IPS-20b (cell line): Measurements from ENCODE around the gene SAFB2.

Source experiments
- H3K27ac ChIP-seq: one replicate; pipeline ENCODE4 v1.5.1; 2013; ENCODE audit warnings: low read length
- H3K27me3 ChIP-seq: 2 replicates; pipeline ENCODE4 v1.6.1; 2013; ENCODE audit warnings: mild to moderate bottlenecking, low read length, inconsistent platforms; ENCODE audit not compliant: insufficient read depth
- H3K36me3 ChIP-seq: 2 replicates; pipeline ENCODE4 v1.6.1; 2013; ENCODE audit warnings: low read depth, mild to moderate bottlenecking, inconsistent platforms, low read length, moderate library complexity; ENCODE audit not compliant: insufficient read depth
- H3K4me1 ChIP-seq: 2 replicates; pipeline ENCODE4 v1.6.1; 2013; ENCODE audit warnings: mild to moderate bottlenecking, control low read depth, inconsistent platforms, low read length, moderate library complexity; ENCODE audit not compliant: insufficient read depth
- H3K4me3 ChIP-seq: 2 replicates; pipeline ENCODE4 v1.5.1; 2013; ENCODE audit warnings: mild to moderate bottlenecking, low read length, inconsistent platforms
- H3K9ac ChIP-seq: 2 replicates; pipeline ENCODE4 v1.6.1; 2013; ENCODE audit warnings: low read depth, mild to moderate bottlenecking, inconsistent platforms, low read length, moderate library complexity
- H3K9me3 ChIP-seq: 2 replicates; pipeline ENCODE4 v1.6.1; 2013; ENCODE audit warnings: mild to moderate bottlenecking, low read depth, low read length, inconsistent platforms; ENCODE audit not compliant: insufficient read depth

SAFB2 gene

GRCh38 chr19:5587071-5587455, 35.5 kb downstream of the SAFB2 start:
- Histone ChIP-seq H3K27me3 (no peaks in the 10 kb centered on the region), H3K9me3 (no peaks in the 10 kb centered on the region), H3K9ac (no peak overlapping the region), H3K36me3 (peaks cover 50% of the 10 kb centered on the region), H3K4me1 (peaks cover 13% of the 10 kb centered on the region), H3K4me3 (no peak overlapping the region), H3K27ac (no peak overlapping the region)

DNA sequence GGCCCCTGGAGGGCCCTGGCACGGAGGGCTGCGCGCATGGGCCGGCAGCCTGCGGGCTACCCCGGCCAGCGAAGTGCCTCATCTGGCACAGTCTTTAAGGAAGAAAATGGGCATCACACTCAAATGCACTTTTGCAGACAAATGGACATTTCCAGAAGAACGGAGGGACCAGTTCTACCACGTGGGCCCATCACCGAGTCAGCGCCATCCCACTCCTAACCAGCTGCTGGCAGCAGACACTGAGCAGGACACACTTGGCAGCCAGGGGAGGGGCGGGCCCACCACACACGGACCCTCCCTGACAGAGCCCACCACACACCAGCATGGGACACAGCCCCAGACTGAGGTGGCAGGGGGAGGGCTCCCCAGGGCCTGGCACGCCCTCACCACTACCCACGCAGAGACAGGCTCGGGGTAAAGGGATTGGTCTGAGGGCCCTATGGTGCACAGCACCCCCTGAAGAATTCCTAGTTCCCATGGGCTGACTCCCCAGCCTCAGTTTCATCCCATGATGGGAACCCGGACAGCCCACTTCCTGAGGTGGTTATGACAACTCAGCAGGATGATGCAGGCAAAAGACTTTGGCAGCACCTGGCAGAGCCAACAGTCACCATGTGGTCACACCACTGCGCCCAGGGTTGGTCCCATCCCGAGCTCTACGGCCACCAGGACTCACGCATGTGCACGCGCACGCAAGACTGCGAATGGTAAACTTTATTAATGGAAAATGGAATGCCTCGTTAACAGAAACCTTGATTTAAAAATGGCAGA, 36.1 kb downstream of the SAFB2 start:
- peaks cover 44% of the 10 kb centered on the region for H3K36me3 ChIP-seq

DNA sequence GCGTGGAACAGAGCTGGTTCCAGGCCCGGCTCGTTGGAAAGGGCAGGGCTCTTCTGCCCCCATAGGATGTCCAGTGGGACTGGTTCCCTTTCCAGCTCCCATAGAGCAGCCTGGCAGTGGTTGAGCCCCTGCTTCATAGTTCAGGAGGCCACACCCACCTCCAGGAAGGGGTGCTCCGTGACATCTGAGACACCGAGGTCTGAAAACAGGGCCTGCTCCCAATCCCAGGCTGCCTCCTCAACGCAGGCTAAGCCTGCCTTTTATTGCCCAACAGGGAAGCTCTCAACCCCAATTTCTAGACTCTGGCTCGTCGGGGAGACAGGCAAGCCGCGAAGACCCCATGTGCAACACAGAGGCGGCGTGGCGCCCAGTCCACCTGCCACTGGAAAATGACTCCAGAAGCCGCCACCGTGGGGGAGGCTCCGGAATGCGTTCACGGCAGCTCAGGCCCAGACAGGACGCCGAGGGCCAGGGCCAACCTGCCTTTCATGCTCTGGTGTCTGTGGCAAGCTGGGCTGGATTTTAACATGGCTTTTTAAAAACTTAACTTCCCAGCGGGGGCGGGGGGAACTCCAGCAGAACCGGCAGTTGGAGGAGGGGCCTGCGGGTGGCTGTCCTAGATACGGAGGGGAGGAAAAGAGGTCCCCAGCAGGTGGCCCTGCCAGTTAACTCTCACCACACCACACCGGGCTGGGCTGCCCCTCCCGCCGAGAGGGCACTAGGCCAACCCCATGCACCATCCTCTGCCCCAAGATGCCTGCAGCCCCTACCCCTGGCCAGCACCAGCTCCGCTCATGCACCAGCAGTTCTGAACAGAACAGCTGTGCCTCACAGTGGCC, 36.9 kb downstream of the SAFB2 start:
- Histone ChIP-seq H3K4me1 (peaks cover 13% of the 10 kb centered on the region), H3K9ac (peak overlapping the region; percentile 71; the same call in 1 of the 2 replicates), H3K4me3 (peak overlapping the region; percentile 60; the same call in 1 of the 2 replicates), H3K27me3 (no peaks in the 10 kb centered on the region), H3K27ac (peak overlapping the region; percentile 75), H3K9me3 (no peaks in the 10 kb centered on the region), H3K36me3 (peaks cover 39% of the 10 kb centered on the region)

More for the DNA sequence above, 36.1 kb downstream of the SAFB2 start:
- Histone ChIP-seq H3K4me3 (no peak overlapping the region; the same call in 1 of the 2 replicates), H3K4me1 (peaks cover 13% of the 10 kb centered on the region), H3K9me3 (no peaks in the 10 kb centered on the region), H3K9ac (no peak overlapping the region), H3K27ac (no peak overlapping the region), H3K27me3 (no peaks in the 10 kb centered on the region)

DNA sequence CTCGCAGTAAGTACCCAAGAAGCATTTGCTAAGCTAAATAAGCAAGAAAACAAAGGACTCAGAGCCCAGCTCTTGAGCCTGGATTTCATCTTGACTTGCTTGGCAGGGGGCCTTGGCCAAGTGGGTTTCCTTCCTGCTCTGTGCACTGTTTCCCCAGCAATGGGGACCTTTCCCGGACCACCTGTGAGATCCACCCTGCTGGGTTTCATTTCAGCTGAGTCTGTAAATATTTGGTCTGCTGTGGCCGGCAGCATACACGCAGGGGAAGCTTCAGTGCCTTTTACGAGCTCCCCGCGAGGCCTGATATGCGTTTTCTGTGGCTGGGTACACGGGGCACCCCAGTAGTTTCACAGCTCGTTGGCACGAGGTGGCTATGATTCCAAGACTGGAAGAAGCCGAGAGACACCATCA, 42.4 kb downstream of the SAFB2 start:
- Histone ChIP-seq H3K27me3 (no peaks in the 10 kb centered on the region), H3K9me3 (no peaks in the 10 kb centered on the region), H3K9ac (peak overlapping the region; percentile 32), H3K4me3 (no peak overlapping the region), H3K36me3 (no peaks in the 10 kb centered on the region), H3K4me1 (peaks cover 3% of the 10 kb centered on the region), H3K27ac (no peak overlapping the region)

DNA sequence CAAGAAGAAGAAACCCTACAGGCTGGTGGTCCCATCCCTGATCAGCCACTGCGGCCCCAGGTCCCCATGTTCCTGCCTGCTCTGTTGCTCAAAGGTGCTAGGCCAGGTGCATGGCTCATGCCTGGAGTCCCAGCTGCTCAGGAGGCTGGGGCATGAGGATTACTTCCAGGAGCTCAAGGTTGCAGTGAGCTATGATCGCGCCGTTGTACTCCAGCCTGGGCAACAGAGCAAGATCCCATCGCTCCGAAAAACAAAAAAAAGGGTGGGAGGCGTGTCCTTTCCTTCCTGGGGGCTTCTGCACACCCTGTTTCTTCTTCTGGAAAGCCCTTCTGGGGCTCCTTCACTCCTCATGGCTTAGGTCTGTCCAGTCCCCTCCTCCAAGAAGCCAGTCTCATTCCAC, 42.9 kb downstream of the SAFB2 start:
- no peak overlapping the region for H3K9ac ChIP-seq
- H3K27me3 ChIP-seq: no peaks in the 10 kb centered on the region
- H3K4me1 ChIP-seq: no peaks in the 10 kb centered on the region
- no peaks in the 10 kb centered on the region for H3K9me3 ChIP-seq
- H3K36me3 ChIP-seq: no peaks in the 10 kb centered on the region
- no peak overlapping the region for H3K4me3 ChIP-seq
- H3K27ac ChIP-seq: no peak overlapping the region

DNA sequence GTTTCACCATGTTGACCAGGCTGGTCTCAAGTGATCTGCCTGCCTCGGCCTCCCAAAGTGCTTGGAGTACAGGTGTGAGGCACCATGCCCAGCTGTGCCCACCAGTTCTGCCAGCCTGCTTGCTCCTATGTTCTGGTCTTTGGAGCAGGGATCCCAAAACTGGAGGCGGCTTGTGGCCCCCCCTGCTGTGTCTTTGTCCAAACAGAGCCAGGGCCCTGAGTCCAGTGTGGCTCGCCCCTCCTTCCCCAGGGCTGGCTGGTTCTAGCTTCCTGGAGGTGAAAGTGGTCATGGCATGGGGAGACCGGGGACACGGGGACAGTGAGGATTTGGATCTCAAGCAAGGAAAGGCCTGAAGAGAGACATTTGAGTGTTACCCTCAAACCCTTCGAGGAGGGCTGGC, 43.3 kb downstream of the SAFB2 start:
- Histone ChIP-seq H3K9ac (no peak overlapping the region), H3K27me3 (no peaks in the 10 kb centered on the region), H3K9me3 (no peaks in the 10 kb centered on the region), H3K4me1 (no peaks in the 10 kb centered on the region), H3K27ac (no peak overlapping the region), H3K4me3 (no peak overlapping the region), H3K36me3 (no peaks in the 10 kb centered on the region)

GRCh38 chr19:5578097-5578846, 44.3 kb downstream of the SAFB2 start:
- H3K4me1 ChIP-seq: no peaks in the 10 kb centered on the region
- no peaks in the 10 kb centered on the region for H3K36me3 ChIP-seq
- no peak overlapping the region for H3K27ac ChIP-seq
- no peaks in the 10 kb centered on the region for H3K27me3 ChIP-seq
- H3K9me3 ChIP-seq: no peaks in the 10 kb centered on the region
- peak overlapping the region; percentile 30; the same call in 1 of the 2 replicates for H3K4me3 ChIP-seq
- no peak overlapping the region for H3K9ac ChIP-seq

- H3K36me3 ChIP-seq: no peaks in the 10 kb centered on the region
- H3K9ac ChIP-seq: no peak overlapping the region
- no peaks in the 10 kb centered on the region for H3K4me1 ChIP-seq
- no peaks in the 10 kb centered on the region for H3K27me3 ChIP-seq
- no peaks in the 10 kb centered on the region for H3K9me3 ChIP-seq
- H3K4me3 ChIP-seq: no peak overlapping the region
- H3K27ac ChIP-seq: no peak overlapping the region
Measured at GRCh38 chr19:5575590-5575989, 47.0 kb downstream of the SAFB2 start.

- H3K27ac ChIP-seq: no peak overlapping the region
- no peaks in the 10 kb centered on the region for H3K4me1 ChIP-seq
- H3K9ac ChIP-seq: no peak overlapping the region
- no peaks in the 10 kb centered on the region for H3K36me3 ChIP-seq
- H3K9me3 ChIP-seq: no peaks in the 10 kb centered on the region
- H3K4me3 ChIP-seq: no peak overlapping the region
- peaks cover 8% of the 10 kb centered on the region for H3K27me3 ChIP-seq
Measured at GRCh38 chr19:5572556-5573286, 49.9 kb downstream of the SAFB2 start.

GRCh38 chr19:5571777-5572176, 50.8 kb downstream of the SAFB2 start:
- no peaks in the 10 kb centered on the region for H3K4me1 ChIP-seq
- H3K9me3 ChIP-seq: no peaks in the 10 kb centered on the region
- no peak overlapping the region for H3K27ac ChIP-seq
- no peak overlapping the region for H3K9ac ChIP-seq
- no peak overlapping the region for H3K4me3 ChIP-seq
- no peaks in the 10 kb centered on the region for H3K36me3 ChIP-seq
- peaks cover 14% of the 10 kb centered on the region for H3K27me3 ChIP-seq

DNA sequence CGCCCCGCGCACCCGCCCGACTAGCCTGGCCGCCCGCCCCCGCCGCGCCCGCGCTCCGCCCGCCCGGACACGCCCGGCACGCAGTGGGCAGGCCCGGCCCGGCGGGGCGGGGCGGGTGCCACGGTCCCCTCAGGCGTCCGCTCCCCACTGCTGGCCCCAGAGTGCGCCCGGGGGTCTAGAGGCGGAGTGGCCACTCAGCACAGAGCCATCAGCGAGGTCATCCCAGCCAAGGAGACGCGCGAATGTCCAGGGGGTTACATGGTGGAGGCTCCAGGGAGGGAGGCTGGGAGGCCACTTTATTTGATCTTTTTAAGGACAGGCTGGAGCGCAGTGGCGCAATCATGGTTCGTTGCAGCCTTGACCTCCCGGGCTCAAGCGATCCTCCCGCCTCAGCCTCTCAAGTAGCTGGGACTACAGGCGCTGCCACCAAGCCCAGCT, 54.6 kb downstream of the SAFB2 start:
- Histone ChIP-seq H3K4me1 (no peaks in the 10 kb centered on the region), H3K27me3 (peaks cover 25% of the 10 kb centered on the region), H3K27ac (no peak overlapping the region), H3K9me3 (no peaks in the 10 kb centered on the region), H3K36me3 (no peaks in the 10 kb centered on the region), H3K4me3 (no peak overlapping the region; the same call in 1 of the 2 replicates), H3K9ac (no peak overlapping the region)
